HEK293T (cell line): ENCODE results near the gene DCAF17.

Experiments
- CTCF ChIA-PET: fragments of 350-600 bp; formaldehyde crosslinking; extraction: SDS; loops from one replicate; lab custom pipeline; 2021; ENCODE audit warnings: antibody characterized with exemption, inconsistent platforms; lab: Yijun Ruan, JAX
- POLR2A ChIA-PET: fragments of 350-600 bp; formaldehyde crosslinking; extraction: SDS; loops from one replicate; lab custom pipeline; 2020; ENCODE audit warnings: antibody characterized with exemption, inconsistent platforms; lab: Yijun Ruan, JAX
- DNase-seq: peaks from one replicate; pipeline ENCODE4 v3.0.0; 2012; ENCODE audit warnings: mixed read lengths; ENCODE audit errors: extremely low spot score
- ARNT ChIP-seq: fragments of 450-650 bp; IDR thresholded peaks from 2 replicates; pipeline ENCODE4 v1.6.1; 2017; ENCODE audit warnings: mild to moderate bottlenecking
- BHLHE40 ChIP-seq: fragments of 450-650 bp; IDR thresholded peaks from 2 replicates; pipeline ENCODE4 v1.6.1; 2016; ENCODE audit warnings: mild to moderate bottlenecking, moderate library complexity, borderline replicate concordance
- CTBP1 ChIP-seq: fragments of 450-650 bp; IDR thresholded peaks from 2 replicates; pipeline ENCODE4 v1.6.1; 2016; ENCODE audit warnings: borderline replicate concordance
- ELF4 ChIP-seq: fragments of 450-650 bp; IDR thresholded peaks from 2 replicates; pipeline ENCODE4 v1.6.1; 2017; ENCODE audit warnings: antibody characterized with exemption
- FOXA1 ChIP-seq: fragments of 450-650 bp; IDR thresholded peaks from 2 replicates; pipeline ENCODE4 v1.6.1; 2016; ENCODE audit warnings: mild to moderate bottlenecking
- FOXK2 ChIP-seq: fragments of 450-650 bp; IDR thresholded peaks from 2 replicates; pipeline ENCODE4 v1.6.1; 2016; ENCODE audit warnings: mild to moderate bottlenecking
- FOXM1 ChIP-seq: fragments of 450-650 bp; IDR thresholded peaks from 2 replicates; pipeline ENCODE4 v1.6.1; 2017; ENCODE audit warnings: mild to moderate bottlenecking, borderline replicate concordance
- HDGF ChIP-seq: fragments of 450-650 bp; IDR thresholded peaks from 2 replicates; pipeline ENCODE4 v1.6.1; 2017; ENCODE audit warnings: antibody characterized with exemption, borderline replicate concordance
- L3MBTL2 ChIP-seq: fragments of 450-650 bp; conservative IDR thresholded peaks from 2 replicates; pipeline ENCODE4 v1.6.1; 2016; ENCODE audit warnings: mild to moderate bottlenecking
- LEF1 ChIP-seq: fragments of 450-650 bp; IDR thresholded peaks from 2 replicates; pipeline ENCODE4 v1.6.1; 2017; ENCODE audit warnings: mild to moderate bottlenecking, borderline replicate concordance
- NFRKB ChIP-seq: fragments of 450-650 bp; IDR thresholded peaks from 2 replicates; pipeline ENCODE4 v1.6.1; 2016; ENCODE audit warnings: mild to moderate bottlenecking, moderate library complexity
- SP1 ChIP-seq: fragments of 450-650 bp; IDR thresholded peaks from 2 replicates; pipeline ENCODE4 v1.6.1; 2017
- SUZ12 ChIP-seq: fragments of 450-650 bp; IDR thresholded peaks from 2 replicates; pipeline ENCODE4 v1.6.1; 2016; ENCODE audit warnings: mild to moderate bottlenecking
- TARDBP ChIP-seq: fragments of 450-650 bp; IDR thresholded peaks from 2 replicates; pipeline ENCODE4 v1.6.1; 2016
- ZNF384 ChIP-seq: fragments of 450-650 bp; IDR thresholded peaks from 2 replicates; pipeline ENCODE4 v1.6.1; 2016
- TF ChIP-seq, protein P1 (sequence below): fragments of 450-650 bp; IDR thresholded peaks from 2 replicates; pipeline ENCODE4 v1.6.1; 2016

The DCAF17 gene

DNA sequence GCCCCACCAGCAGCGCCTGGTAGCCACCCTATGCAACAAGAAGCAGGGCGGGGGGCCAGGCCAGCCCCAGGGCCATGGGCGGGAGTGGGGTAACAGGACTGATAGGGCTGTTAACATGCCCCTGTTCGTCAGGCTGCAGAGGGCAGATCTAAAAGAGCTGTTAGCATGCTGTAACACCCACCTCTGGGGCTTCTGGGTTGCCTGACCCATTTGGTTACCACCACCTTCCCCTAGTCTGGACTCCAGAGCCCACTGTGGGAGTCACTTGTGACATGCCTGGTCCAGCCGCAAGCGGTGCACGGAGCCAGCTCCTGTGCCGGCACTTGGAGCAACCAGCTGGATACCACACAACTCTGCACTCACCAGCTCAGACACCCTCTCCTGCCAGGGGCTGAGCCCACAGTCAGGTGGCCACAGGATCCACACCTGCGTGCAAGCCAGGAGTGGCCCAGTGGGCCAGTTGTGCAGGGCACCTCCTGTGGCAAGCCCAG, 2.3 kb upstream of the DCAF17 start:
- ChIA-PET CTCF (interaction anchor here (0.8 to 1.0 kb wide), 2 partner anchors 471 to 502 kb away, joined by 3 read pairs; partner anchors contain the start of gene GORASP2), POLR2A (no interaction called here)
- TF ChIP-seq ARNT (no peak), FOXA1 (no peak), BHLHE40 (no peak), CTBP1 (no peak), HDGF (no peak), ELF4 (no peak), L3MBTL2 (no peak), ZNF384 (no peak), FOXM1 (no peak), NFRKB (no peak), FOXK2 (no peak), SUZ12 (no peak), TARDBP (no peak), SP1 (no peak), LEF1 (no peak)
- TF ChIP-seq, protein P1, sequence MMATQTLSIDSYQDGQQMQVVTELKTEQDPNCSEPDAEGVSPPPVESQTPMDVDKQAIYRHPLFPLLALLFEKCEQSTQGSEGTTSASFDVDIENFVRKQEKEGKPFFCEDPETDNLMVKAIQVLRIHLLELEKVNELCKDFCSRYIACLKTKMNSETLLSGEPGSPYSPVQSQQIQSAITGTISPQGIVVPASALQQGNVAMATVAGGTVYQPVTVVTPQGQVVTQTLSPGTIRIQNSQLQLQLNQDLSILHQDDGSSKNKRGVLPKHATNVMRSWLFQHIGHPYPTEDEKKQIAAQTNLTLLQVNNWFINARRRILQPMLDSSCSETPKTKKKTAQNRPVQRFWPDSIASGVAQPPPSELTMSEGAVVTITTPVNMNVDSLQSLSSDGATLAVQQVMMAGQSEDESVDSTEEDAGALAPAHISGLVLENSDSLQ: no peak
- DNase-seq: no peak

DNA sequence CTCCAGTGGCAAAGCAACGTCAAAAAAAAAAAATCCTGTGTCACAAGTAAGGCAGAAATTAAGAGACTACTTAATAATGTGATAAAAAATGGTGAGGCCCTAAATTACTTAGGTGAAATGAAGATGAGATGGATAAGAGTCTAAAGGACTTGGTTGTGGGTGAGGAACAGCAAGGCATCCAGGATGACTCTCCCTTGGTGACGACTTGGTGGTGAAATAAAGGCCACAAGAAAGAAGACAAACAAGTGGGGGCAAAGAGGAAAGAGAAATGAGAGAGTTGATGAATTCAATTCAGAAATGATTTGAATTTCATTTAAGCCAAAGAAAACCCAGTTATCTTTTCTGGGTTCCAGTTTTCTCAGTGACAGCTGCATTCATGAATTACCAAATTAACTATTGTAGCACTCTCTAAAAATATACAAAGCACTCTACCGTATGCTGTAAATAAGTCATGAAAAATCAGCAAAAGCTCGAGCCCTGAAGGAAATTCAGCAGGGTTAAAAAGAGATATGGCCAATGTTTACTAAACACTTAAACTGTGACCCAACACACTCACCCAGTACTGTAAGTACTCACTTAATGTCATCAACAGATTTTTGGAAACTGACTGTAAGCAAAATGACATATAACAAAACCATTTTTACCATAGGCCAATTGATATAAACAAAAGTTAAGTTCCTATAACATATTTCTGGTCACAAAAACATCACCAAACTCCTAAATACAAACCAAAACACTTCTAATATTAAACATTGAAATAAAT, 1.6 kb upstream of the DCAF17 start:
- DNase-seq: no peak
- no peak for TF ChIP-seq BHLHE40
- no peak for TF ChIP-seq SP1
- no peak for TF ChIP-seq FOXM1
- TF ChIP-seq SUZ12: no peak
- no peak for TF ChIP-seq LEF1
- TF ChIP-seq TARDBP: no peak
- no peak for TF ChIP-seq NFRKB
- TF ChIP-seq, protein P1: no peak
- TF ChIP-seq ELF4: no peak
- ChIA-PET POLR2A (interaction anchor here (1.0 to 2.8 kb wide), 3 partner anchors 90 to 271 kb away, joined by 3 to 21 read pairs (median 9); partner anchors contain the start of gene CYBRD1), CTCF (interaction anchor here (1.0 kb wide), 1 partner anchor 16 kb away, joined by 4 read pairs; no protein-coding TSS in a partner anchor)

DNA sequence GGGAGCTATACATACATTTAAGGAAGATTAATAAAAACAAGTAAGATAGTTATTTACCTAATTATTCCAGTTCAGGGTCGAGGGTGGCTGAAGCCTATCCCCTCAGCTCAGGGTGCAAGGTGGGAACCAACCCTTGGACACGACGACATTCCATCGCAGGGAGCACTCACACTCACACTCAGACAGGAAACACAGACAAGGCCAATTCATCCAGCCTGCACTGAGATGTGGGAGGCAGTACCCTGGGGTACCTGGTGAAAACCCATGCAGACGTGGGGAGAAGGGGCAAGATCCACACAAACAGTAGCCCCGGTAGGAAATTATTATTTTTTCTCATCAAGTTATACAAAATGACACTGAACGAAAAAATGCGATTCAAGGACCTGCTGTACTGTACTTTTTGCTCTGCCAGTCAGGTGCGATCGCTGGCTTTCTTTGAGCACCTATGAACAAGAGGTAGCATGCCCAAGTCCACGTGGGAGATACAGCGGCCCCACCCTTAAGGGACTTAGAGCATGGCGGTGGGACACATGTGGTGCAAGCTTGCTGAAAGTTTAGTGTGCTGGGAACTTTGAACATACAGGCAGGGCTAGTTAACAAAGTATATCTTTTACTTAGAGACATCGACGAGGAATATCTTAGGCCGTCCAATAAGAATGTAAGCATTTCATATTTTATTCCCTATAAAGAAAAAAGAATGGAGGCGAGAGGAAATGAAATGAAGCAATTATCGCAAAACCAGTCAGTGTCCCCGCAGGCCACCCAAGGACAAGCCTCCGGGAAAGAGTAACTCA, 860 bp upstream of the DCAF17 start:
- peak; percentile 38 for DNase-seq
- CTCF ChIA-PET: interaction anchor here (0.7 to 1.0 kb wide), 4 partner anchors 17 to 721 kb away, joined by 3 to 4 read pairs (median 4); partner anchors contain the start of gene GORASP2
- TF ChIP-seq SUZ12 (no peak), ARNT (no peak), L3MBTL2 (peak; percentile 70; the same call in 1 of the 2 replicates)
- POLR2A ChIA-PET: interaction anchor here (0.5 to 2.8 kb wide), 11 partner anchors 13 to 279 kb away, joined by 3 to 21 read pairs (median 3); partner anchors contain the start of gene CYBRD1

DNA sequence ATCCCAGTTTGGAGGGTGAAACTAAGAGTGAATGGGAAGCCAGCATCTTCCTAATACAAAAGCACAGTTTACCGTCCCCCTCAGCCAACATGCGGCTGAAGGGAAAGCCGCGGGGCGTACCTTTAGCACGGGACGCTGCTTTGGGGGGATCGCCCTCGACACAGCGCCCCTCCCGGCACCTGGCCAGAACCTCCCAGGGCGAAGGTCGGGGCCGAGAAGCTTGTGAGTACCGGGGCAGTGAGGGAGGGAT, 338 bp upstream of the DCAF17 start, which contains the start of gene METTL8:
TSS of gene METTL8 (minus strand) at position 228 of the 250 bp plus-strand sequence. CDS start 41,805 bp downstream, outside the sequence.
- TF ChIP-seq LEF1 (no peak; the same call in 1 of the 2 replicates), ARNT (no peak), CTBP1 (0 out of 2 replicates have a peak, but pooled peaks have one; percentile 6), SUZ12 (no peak)
- TF ChIP-seq, protein P1: no peak
- no peak for DNase-seq
- POLR2A ChIA-PET: interaction anchor here (0.5 to 2.8 kb wide), 12 partner anchors 14 to 560 kb away, joined by 3 to 21 read pairs (median 4); partner anchors contain the start of gene CYBRD1
- CTCF ChIA-PET: interaction anchor here (0.5 to 1.0 kb wide), 5 partner anchors 26 to 722 kb away, joined by 3 to 4 read pairs (median 3); partner anchors contain the start of gene GORASP2

DNA sequence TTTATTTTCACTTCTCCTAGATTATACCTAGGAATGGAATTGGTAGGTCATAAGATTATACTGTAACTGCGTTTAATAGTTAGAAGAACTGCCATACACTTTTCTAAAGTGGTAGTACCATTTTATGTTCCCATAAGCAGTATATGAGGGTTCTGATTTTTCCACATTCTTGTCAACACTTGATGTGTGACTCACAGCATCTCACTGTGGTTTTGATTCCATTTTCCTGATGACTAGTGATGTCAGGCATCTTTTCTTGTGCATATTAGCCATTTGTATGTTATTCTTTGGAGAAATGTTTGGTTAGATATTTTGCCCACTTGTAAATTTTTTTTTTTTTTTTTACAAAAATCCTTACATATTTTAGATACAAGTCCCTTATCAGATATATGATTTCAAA, 2.3 kb downstream of the DCAF17 start:
- CTCF ChIA-PET: no interaction called here
- DNase-seq: no peak
- POLR2A ChIA-PET: no interaction called here
- TF ChIP-seq ZNF384 (0 out of 2 replicates have a peak, but pooled peaks have one; percentile 4), ELF4 (no peak), BHLHE40 (no peak)

DNA sequence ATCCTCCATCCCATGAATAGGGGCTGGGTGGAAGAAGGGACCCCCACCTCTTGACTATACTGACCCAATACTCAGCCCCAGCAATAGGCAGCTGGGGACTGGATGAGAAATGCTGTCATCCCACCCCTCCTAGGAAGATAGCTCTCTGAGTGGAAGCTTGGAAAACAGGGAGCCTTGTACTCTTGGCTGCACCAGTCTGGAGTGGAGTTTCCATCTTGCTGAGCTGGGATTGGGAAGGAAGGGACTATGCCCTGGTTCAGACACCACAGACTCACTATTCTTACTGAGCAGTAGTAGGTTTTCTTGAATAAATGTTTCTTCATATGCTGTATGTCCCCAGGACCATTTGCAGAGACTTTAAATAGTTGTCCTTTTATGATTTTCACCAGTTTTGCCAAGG, 7.4 kb downstream of the DCAF17 start:
- ChIA-PET POLR2A (no interaction called here), CTCF (no interaction called here)
- TF ChIP-seq ARNT: no peak
- no peak for TF ChIP-seq L3MBTL2
- TF ChIP-seq HDGF: no peak
- DNase-seq: no peak
